GM12878 (cell line): ENCODE data around the gene PHOSPHO1. TPM values are rescaled to one million over a fixed set of nuclear protein-coding genes. Genes with fewer than 3 reads are reported as not detected.

Source experiments
- ATAC-seq: fragments of 200-7000 bp; cut with Tn5 transposase; 3 replicates; pipeline ENCODE4 v1.9.1; 2020; ENCODE audit warnings: mild to moderate bottlenecking, moderate library complexity
- BruUV-seq: library from RNA; stranded (reverse); fragments of 400-500 nt; replicated peaks from 2 replicates; lab custom pipeline; 2021; lab: Mats Ljungman, UMichigan
- CTCF ChIA-PET: fragments of 300-600 bp; sonication (Branson Sonifier 250); formaldehyde crosslinking; extraction: SDS; loops from one replicate; lab custom pipeline; 2021; ENCODE audit warnings: inconsistent platforms; lab: Yijun Ruan, JAX
- POLR2A ChIA-PET: fragments of 350-600 bp; formaldehyde crosslinking; extraction: SDS; loops from one replicate; lab custom pipeline; 2021; ENCODE audit warnings: inconsistent platforms; lab: Charles Lee
- RAD21 ChIA-PET: fragments of 300-600 bp; sonication (Branson Sonifier 250); formaldehyde crosslinking; loops from one replicate; lab custom pipeline; 2023; ENCODE audit warnings: antibody characterized with exemption; ENCODE audit not compliant: unreplicated experiment; lab: Charles Lee
- SMC1A ChIA-PET: fragments of 300-600 bp; sonication (Branson Sonifier 250); formaldehyde crosslinking; loops from one replicate; lab custom pipeline; 2023; ENCODE audit not compliant: unreplicated experiment, uncharacterized antibody; lab: Charles Lee
- DNase-seq: peaks from one replicate; pipeline ENCODE4 v3.0.0-alpha.2; 2011; ENCODE audit warnings: low read depth, low spot score
- FAIRE-seq: peaks from 3 replicates; lab custom pipeline; 2011; peaks lifted over from hg19 to GRCh38; lab: Jason Lieb, UNC
- H2AFZ ChIP-seq: 2 replicates; pipeline ENCODE4 v1.6.0; 2011; ENCODE audit warnings: low read depth, low read length, control low read depth; ENCODE audit not compliant: control insufficient read depth
- H3K27ac ChIP-seq: 2 replicates; pipeline ENCODE4 v1.5.1; 2011; ENCODE audit warnings: control low read depth; ENCODE audit not compliant: control insufficient read depth, insufficient read depth
- H3K27me3 ChIP-seq, 2 experiments: replicated peaks in 1 of 2; 2 replicates each; pipeline versions ENCODE4 v1.6.0 to v1.6.1; 2011; ENCODE audit warnings: low read length in 1 of 2; ENCODE audit not compliant: control insufficient read depth in 2 of 2, insufficient read depth in 2 of 2
- H3K36me3 ChIP-seq, 2 experiments: 2 replicates each; pipeline ENCODE4 v1.5.1; 2011; ENCODE audit warnings: low read length in 1 of 2; ENCODE audit not compliant: control insufficient read depth in 2 of 2, insufficient read depth in 2 of 2
- H3K4me1 ChIP-seq: 2 replicates; pipeline ENCODE4 v1.6.1; 2011; ENCODE audit warnings: mild to moderate bottlenecking, low read length, moderate library complexity, mixed read lengths; ENCODE audit not compliant: control insufficient read depth, insufficient read depth
- H3K4me2 ChIP-seq: 2 replicates; pipeline ENCODE4 v1.6.0; 2011; ENCODE audit warnings: control low read depth; ENCODE audit not compliant: control insufficient read depth, insufficient read depth
- H3K4me3 ChIP-seq: fragments of 200-600 bp; sonication (generic); 2 replicates; pipeline ENCODE4 v1.5.1; 2016
- H3K79me2 ChIP-seq: 2 replicates; pipeline ENCODE4 v1.6.0; 2011; ENCODE audit warnings: low read length; ENCODE audit not compliant: control insufficient read depth, insufficient read depth
- H3K9ac ChIP-seq: 2 replicates; pipeline ENCODE4 v1.8.0; 2011; ENCODE audit warnings: low read length, control low read depth, mixed read lengths; ENCODE audit not compliant: control insufficient read depth, insufficient read depth
- H3K9me3 ChIP-seq: replicated peaks from 3 replicates; pipeline ENCODE4 v1.5.1; 2011; ENCODE audit warnings: mild to moderate bottlenecking, low read length; ENCODE audit not compliant: control insufficient read depth, insufficient read depth
- H4K20me1 ChIP-seq: 2 replicates; pipeline ENCODE4 v1.6.0; 2011; ENCODE audit not compliant: control insufficient read depth, insufficient read depth
- BCL11A ChIP-seq: IDR thresholded peaks from 2 replicates; pipeline ENCODE4 v1.6.1; 2011; ENCODE audit warnings: low read depth, low read length
- CREM ChIP-seq: IDR thresholded peaks from 2 replicates; pipeline ENCODE4 v1.6.1; 2014; ENCODE audit warnings: antibody characterized with exemption, low read depth
- ELK1 ChIP-seq: IDR thresholded peaks from 2 replicates; pipeline ENCODE4 v1.6.1; 2012; ENCODE audit warnings: low read depth, low read length, improper control_type of control experiment
- KAT2A ChIP-seq: conservative IDR thresholded peaks from 2 replicates; pipeline ENCODE4 v1.6.1; 2011; ENCODE audit warnings: low read depth, low read length; ENCODE audit not compliant: control insufficient read depth
- MYC ChIP-seq: IDR thresholded peaks from 2 replicates; pipeline ENCODE4 v1.6.1; 2011; ENCODE audit warnings: mild to moderate bottlenecking, low read length, moderate library complexity, inconsistent platforms; ENCODE audit not compliant: insufficient read depth, insufficient replicate concordance, insufficient read length, severe bottlenecking
- TBL1XR1 ChIP-seq: IDR thresholded peaks from 2 replicates; pipeline ENCODE4 v1.6.1; 2012; ENCODE audit warnings: low read depth, low read length, improper control_type of control experiment
- USF2 ChIP-seq: IDR thresholded peaks from 2 replicates; pipeline ENCODE4 v1.6.1; 2011; ENCODE audit warnings: low read depth, low read length, improper control_type of control experiment, borderline replicate concordance
- ZNF217 ChIP-seq: fragments of 450-650 bp; IDR thresholded peaks from 2 replicates; pipeline ENCODE4 v1.6.1; 2017; ENCODE audit warnings: antibody characterized with exemption, mild to moderate bottlenecking
- WGBS: methylation state at CpG from one replicate; pipeline ENCODE4 v1.1.6; 2016; ENCODE audit warnings: low lambda C conversion rate; ENCODE audit not compliant: insufficient replicate concordance, insufficient coverage; ENCODE audit errors: missing lambda C conversion rate; 5-methylcytosine and 5-hydroxymethylcytosine counted together
- in situ Hi-C: fragments of 300-500 bp; cut with MboI; formaldehyde crosslinking; loops from 9 replicates; pipeline ENCODE4 v1.14.3; 2018; ENCODE audit warnings: mixed read lengths
- intact Hi-C: fragments of 100-400 bp; cut with micrococcal nuclease; formaldehyde crosslinking; loops from one replicate; pipeline ENCODE4 v1.14.2; 2022; ENCODE audit not compliant: unreplicated experiment
- polyA plus RNA-seq, 11 experiments: library from polyadenylated mRNA; depleted of rRNA in 4 of 11; unstranded in 6 of 11; stranded (reverse) in 5 of 11; fragments of >200 nt; fragmentation: Nextera tagmentation in 4 of 11; fragmentation: Illumina TruSeq in 1 of 11; extraction: Ambion mirVana in 4 of 11; extraction: Trizol in 1 of 11; gene quantifications; 1 replicate in 1 of 11; 2 replicates in 10 of 11; pipeline versions ENCODE4 v1.2.1 to v1.2.3, GENCODE V29; 2011 to 2016; ENCODE audit warnings: inconsistent platforms in 2 of 11, missing spikeins in 2 of 11, low read depth in 1 of 11
- total RNA-seq, 4 experiments: library from RNA; depleted of rRNA in 3 of 4; stranded (reverse); fragments of >200 nt in 3 of 4; fragmentation: Illumina TruSeq in 1 of 4; extraction: Trizol in 1 of 4; gene quantifications; 2 replicates each; pipeline versions ENCODE4 v1.2.1 to v1.2.3, GENCODE V29; 2013 to 2021

The PHOSPHO1 gene
- total and polyA plus RNA-seq, 10 of the 15 experiments (the other 5 are each of a cell fraction or from before 2014, with no cell fraction given): 0.03 to 1.5 (median 0.16) TPM; not detected in 2

GRCh38 chr17:49231563-49231894, 942 bp upstream of the PHOSPHO1 start:
- no peak overlapping the region for H2AFZ ChIP-seq
- H4K20me1 ChIP-seq: no peaks in the 10 kb centered on the region
- no peaks in the 10 kb centered on the region for H3K36me3 ChIP-seq
- no peaks in the 10 kb centered on the region for H3K79me2 ChIP-seq
- no peak for TF ChIP-seq CREM
- no peak for TF ChIP-seq BCL11A
- no peak for TF ChIP-seq MYC
- TF ChIP-seq KAT2A: no peak
- TF ChIP-seq USF2: no peak
- TF ChIP-seq TBL1XR1: no peak
- TF ChIP-seq ELK1: no peak
- no peak for TF ChIP-seq ZNF217
- ChIA-PET POLR2A (interaction anchor here (1.0 kb wide), 2 partner anchors 38 to 92 kb away, joined by 3 to 4 read pairs; no protein-coding TSS in a partner anchor), SMC1A (interaction anchor here (1.9 kb wide), 1 partner anchor 51 kb away, joined by 5 read pairs; no protein-coding TSS in a partner anchor), CTCF (interaction anchor here (0.9 to 8.2 kb wide), 8 partner anchors 10 to 325 kb away, joined by 3 to 178 read pairs (median 3); no protein-coding TSS in a partner anchor), RAD21 (interaction anchor here (0.7 kb wide), 1 partner anchor 52 kb away, joined by 4 read pairs; no protein-coding TSS in a partner anchor)
- no peak overlapping the region for H3K9ac ChIP-seq
- no peaks in the 10 kb centered on the region; the same call in 1 of the 2 replicates for H3K4me1 ChIP-seq
- no TSS peak for BruUV-seq
- no peaks in the 10 kb centered on the region for H3K9me3 ChIP-seq
- intact Hi-C loops (loop anchor here (10.0 kb wide), 1 partner anchor 163 kb away; no protein-coding TSS in a partner anchor), in situ Hi-C loops (no loop called here)
- no peak overlapping the region for H3K27ac ChIP-seq
- no peak for FAIRE-seq
- 13% methylated on average over 7 of the region's 7 CpGs for WGBS
- ATAC-seq: no peak
- peak overlapping the region; percentile 97 for H3K4me2 ChIP-seq
- H3K4me3 ChIP-seq: peak overlapping the region; percentile 49
- no peaks in the 10 kb centered on the region for H3K27me3 ChIP-seq
- DNase-seq: no peak
